C4-2B (cell line): ENCODE results near the gene DDX53.

ENCODE experiments used
- ZFX ChIP-seq: fragments of 450-650 bp; IDR thresholded peaks from 2 replicates; pipeline ENCODE4 v1.6.1; 2017
- TF ChIP-seq, protein P1 (sequence below): fragments of 450-650 bp; conservative IDR thresholded peaks from 2 replicates; pipeline ENCODE4 v1.5.1; 2017; ENCODE audit warnings: mild to moderate bottlenecking

DNA sequence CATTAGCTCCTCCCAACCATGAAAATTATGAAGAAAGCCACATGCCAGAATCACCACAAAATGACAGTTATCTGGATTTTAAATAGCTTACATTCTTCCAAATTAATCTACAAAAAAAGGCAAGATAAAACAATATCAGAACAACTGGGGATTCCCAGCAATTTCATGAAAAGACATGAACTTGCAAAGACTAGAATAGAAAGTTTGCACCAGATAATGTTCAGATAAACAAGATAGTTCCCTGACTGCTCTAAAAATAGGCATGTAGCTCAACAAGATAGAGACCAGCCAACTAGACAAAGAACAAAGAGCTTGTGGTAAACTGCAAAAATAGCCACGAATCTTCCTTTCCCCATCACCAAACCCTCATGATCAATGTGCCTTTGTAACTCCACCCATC is 30.3 kb upstream of the DDX53 start:
- TF ChIP-seq, protein P1, sequence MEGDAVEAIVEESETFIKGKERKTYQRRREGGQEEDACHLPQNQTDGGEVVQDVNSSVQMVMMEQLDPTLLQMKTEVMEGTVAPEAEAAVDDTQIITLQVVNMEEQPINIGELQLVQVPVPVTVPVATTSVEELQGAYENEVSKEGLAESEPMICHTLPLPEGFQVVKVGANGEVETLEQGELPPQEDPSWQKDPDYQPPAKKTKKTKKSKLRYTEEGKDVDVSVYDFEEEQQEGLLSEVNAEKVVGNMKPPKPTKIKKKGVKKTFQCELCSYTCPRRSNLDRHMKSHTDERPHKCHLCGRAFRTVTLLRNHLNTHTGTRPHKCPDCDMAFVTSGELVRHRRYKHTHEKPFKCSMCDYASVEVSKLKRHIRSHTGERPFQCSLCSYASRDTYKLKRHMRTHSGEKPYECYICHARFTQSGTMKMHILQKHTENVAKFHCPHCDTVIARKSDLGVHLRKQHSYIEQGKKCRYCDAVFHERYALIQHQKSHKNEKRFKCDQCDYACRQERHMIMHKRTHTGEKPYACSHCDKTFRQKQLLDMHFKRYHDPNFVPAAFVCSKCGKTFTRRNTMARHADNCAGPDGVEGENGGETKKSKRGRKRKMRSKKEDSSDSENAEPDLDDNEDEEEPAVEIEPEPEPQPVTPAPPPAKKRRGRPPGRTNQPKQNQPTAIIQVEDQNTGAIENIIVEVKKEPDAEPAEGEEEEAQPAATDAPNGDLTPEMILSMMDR, result no peak
- TF ChIP-seq ZFX, result no peak
